ENCODE results near the gene XIAP.

XIAP gene

GRCh38 chrX:123960956-123961267 is 101.1 kb downstream of the XIAP start:
- DNase-seq (ENCODE audit: low read depth in 2 of 2): no peak

- DNase-seq (ENCODE audit: low read depth in 2 of 2): peak in 1 of 2 donors; percentile 23
Measured at GRCh38 chrX:123961268-123962005, 101.6 kb downstream of the XIAP start, which contains the start of gene STAG2. Gene STAG2, plus strand, starts transcription at chrX:123961706. Its CDS starts 60,922 bp downstream, at chrX:124022628.

GRCh38 chrX:123962006-123962467 is 102.2 kb downstream of the XIAP start:
- DNase-seq (ENCODE audit: low read depth in 2 of 2): no peak

GRCh38 chrX:123962794-123963373 is 103.0 kb downstream of the XIAP start:
- peak; percentile 51 to 65 for DNase-seq (ENCODE audit: low read depth in 2 of 2)
